Mesodermal cell (in vitro differentiated cells): ENCODE results near the gene SHC2.

Source experiments
- H3K27ac ChIP-seq: 2 replicates; pipeline ENCODE4 v1.7.0; 2013; ENCODE audit warnings: mild to moderate bottlenecking, low read depth, low read length, moderate library complexity; ENCODE audit not compliant: severe bottlenecking
- H3K36me3 ChIP-seq: 2 replicates; pipeline ENCODE4 v1.7.1; 2013; ENCODE audit warnings: mild to moderate bottlenecking, low read length, moderate library complexity; ENCODE audit not compliant: control insufficient read depth, insufficient read depth
- H3K4me1 ChIP-seq: one replicate; pipeline ENCODE4 v1.7.1; 2013; ENCODE audit warnings: mild to moderate bottlenecking, low read length; ENCODE audit not compliant: insufficient read depth, control insufficient read depth, poor library complexity, severe bottlenecking
- H3K4me3 ChIP-seq: 2 replicates; pipeline ENCODE4 v1.7.0; 2013; ENCODE audit warnings: low read length, control low read depth, mild to moderate bottlenecking; ENCODE audit not compliant: insufficient read depth, poor library complexity, severe bottlenecking; ENCODE audit errors: extremely low read depth
- H3K9me3 ChIP-seq: 2 replicates; pipeline ENCODE4 v1.7.1; 2013; ENCODE audit warnings: mild to moderate bottlenecking, low read length, moderate library complexity; ENCODE audit not compliant: control insufficient read depth
- WGBS, 2 experiments: methylation state at CpG; one replicate each; pipeline ENCODE4 v1.1.5; 2013; ENCODE audit warnings: missing lambda C conversion rate in 2 of 2; ENCODE audit not compliant: insufficient coverage in 2 of 2; 5-methylcytosine and 5-hydroxymethylcytosine counted together

The SHC2 gene

GRCh38 chr19:366951-367350 is 93.9 kb downstream of the SHC2 start:
- 92 to 93% methylated on average over 8 of the region's 8 CpGs for WGBS, 2 experiments
- Histone ChIP-seq H3K4me3 (no peak overlapping the region), H3K36me3 (no peaks in the 10 kb centered on the region), H3K4me1 (no peaks in the 10 kb centered on the region), H3K9me3 (no peaks in the 10 kb centered on the region), H3K27ac (no peak overlapping the region)
